Thyroid gland (tissue), 4 donors: Measurements from ENCODE around the gene PNMA8B.

Experiments
- CTCF ChIP-seq, 6 experiments: fragments of 200-600 bp in 3 of 6; fragments of 450-650 bp in 3 of 6; sonication (generic) in 3 of 6; IDR thresholded peaks; one replicate each; pipeline ENCODE4 v1.5.1; 2016 to 2019; ENCODE audit warnings: antibody characterized with exemption in 6 of 6, mild to moderate bottlenecking in 2 of 6, inconsistent platforms in 1 of 6, moderate library complexity in 1 of 6
- POLR2A ChIP-seq, 2 donors: fragments of 450-650 bp; IDR thresholded peaks; one replicate each; pipeline ENCODE4 v1.6.1; 2017; ENCODE audit warnings: antibody characterized with exemption in 2 of 2, mild to moderate bottlenecking in 2 of 2, moderate library complexity in 1 of 2

- no peak for TF ChIP-seq CTCF (IDR thresholded peaks at IDR 0.05)
- no peak for TF ChIP-seq POLR2A (IDR thresholded peaks at IDR 0.05)
Observed at GRCh38 chr19:46508206-46508605, 12.5 kb upstream of the PNMA8B start.
